Measurements from ENCODE around the gene LCOR. TPM values are rescaled to one million over a fixed set of nuclear protein-coding genes. Genes with fewer than 3 reads are reported as not detected.

LCOR gene
- total RNA-seq, 6 experiments from 2014 or later = 26.5 to 32.6 (median 29.3) TPM

DNA sequence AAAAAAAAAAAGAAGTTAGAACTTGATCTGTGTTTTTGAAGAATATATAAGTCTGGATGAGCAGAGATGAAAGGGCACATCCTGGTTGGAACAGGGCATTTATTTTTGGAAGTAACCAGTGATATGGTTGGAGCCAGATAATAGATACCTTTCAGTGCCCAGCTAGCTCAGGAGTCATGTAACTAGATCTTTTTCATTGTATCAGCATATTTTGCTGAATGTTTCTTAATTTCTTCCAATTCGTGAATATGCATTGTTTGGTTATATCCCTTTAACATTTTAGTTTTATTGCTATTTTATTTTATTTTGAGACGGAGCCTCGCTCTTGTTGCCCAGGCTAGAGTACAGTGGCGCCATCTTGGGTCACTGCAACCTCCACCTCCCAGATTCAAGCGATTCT lies 81.8 kb downstream of the LCOR start:
- no peaks in the 10 kb centered on the region for H3K9me3 Mint-ChIP-seq
- peaks cover 24% of the 10 kb centered on the region for H3K36me3 Mint-ChIP-seq (ENCODE audit: low read depth)
- H3K27ac Mint-ChIP-seq = no peak overlapping the region
- TF ChIP-seq, protein P1, sequence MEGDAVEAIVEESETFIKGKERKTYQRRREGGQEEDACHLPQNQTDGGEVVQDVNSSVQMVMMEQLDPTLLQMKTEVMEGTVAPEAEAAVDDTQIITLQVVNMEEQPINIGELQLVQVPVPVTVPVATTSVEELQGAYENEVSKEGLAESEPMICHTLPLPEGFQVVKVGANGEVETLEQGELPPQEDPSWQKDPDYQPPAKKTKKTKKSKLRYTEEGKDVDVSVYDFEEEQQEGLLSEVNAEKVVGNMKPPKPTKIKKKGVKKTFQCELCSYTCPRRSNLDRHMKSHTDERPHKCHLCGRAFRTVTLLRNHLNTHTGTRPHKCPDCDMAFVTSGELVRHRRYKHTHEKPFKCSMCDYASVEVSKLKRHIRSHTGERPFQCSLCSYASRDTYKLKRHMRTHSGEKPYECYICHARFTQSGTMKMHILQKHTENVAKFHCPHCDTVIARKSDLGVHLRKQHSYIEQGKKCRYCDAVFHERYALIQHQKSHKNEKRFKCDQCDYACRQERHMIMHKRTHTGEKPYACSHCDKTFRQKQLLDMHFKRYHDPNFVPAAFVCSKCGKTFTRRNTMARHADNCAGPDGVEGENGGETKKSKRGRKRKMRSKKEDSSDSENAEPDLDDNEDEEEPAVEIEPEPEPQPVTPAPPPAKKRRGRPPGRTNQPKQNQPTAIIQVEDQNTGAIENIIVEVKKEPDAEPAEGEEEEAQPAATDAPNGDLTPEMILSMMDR (IDR thresholded peaks at IDR 0.05) = no peak
- no peak for DNase-seq
- no peaks in the 10 kb centered on the region for H3K27me3 Mint-ChIP-seq (ENCODE audit: insufficient read depth)
- H3K4me3 Mint-ChIP-seq = no peak overlapping the region
- H3K4me1 Mint-ChIP-seq (ENCODE audit: low read depth) = peaks cover 22% of the 10 kb centered on the region

DNA sequence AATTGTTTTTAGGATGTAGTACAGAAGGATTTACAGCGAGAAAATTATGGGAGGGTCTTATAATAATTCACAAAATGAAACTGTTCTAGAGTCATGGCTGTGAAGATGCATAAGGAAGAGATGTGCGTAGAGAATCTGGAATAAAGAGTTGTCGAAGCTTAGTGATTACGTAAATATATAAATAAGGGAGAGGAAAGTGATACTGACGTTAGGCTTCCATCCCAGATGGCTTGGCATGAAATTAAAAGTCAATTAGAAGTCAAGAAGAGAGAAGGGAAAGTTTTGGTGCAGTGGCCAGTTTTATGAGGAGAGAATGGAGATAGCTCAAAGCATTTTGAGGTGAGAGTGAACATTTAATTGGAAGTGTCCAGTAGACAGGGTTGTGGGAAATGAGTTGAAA lies 85.5 kb downstream of the LCOR start:
- no peaks in the 10 kb centered on the region for H3K27me3 Mint-ChIP-seq (ENCODE audit: insufficient read depth)
- peaks cover 1% of the 10 kb centered on the region for H3K4me1 Mint-ChIP-seq (ENCODE audit: low read depth)
- no peak for DNase-seq
- peaks cover 20% of the 10 kb centered on the region for H3K36me3 Mint-ChIP-seq (ENCODE audit: low read depth)
- TF ChIP-seq, protein P1 (IDR thresholded peaks at IDR 0.05) = no peak
- H3K4me3 Mint-ChIP-seq = no peak overlapping the region
- no peaks in the 10 kb centered on the region for H3K9me3 Mint-ChIP-seq
- H3K27ac Mint-ChIP-seq = no peak overlapping the region

DNA sequence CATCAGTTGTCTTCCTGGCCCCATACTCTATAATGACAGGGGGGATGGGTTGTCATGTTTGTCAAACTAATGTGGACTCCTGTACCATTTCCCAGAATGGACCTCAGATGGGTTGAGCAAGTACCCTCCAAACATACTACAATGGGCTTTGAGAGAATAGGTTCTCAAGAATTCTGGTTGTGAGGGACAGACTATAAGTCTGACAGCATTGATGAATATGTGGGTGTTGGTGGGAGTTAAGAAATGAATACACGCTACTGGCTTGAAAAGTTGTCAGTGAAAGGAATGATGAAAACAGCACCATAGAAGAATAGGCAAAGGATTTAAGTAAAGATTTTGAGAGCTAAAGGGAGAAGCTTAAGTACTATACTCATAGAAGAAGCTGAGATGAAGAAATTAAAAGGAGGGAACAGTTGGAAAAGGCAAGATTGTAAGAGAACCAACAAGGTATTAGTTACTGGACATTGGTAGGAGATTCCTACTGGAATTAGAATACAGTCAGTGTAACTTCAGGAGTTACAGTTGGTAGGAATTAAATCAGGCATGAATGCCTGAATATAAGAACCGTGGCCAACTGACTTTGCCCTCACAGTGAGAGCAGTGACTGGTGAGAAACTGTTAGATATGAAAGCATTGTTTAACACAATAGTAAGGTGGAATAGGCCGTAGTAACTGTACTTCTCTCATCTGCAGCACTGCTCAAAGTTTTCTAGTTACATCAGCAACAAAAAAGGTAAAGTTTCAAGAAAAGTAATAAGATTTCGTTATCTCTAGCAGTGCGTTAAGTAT lies 86.3 kb downstream of the LCOR start:
- TF ChIP-seq, protein P1 (IDR thresholded peaks at IDR 0.05) = no peak
- H3K9me3 Mint-ChIP-seq = no peaks in the 10 kb centered on the region
- H3K4me3 Mint-ChIP-seq = no peak overlapping the region
- H3K27me3 Mint-ChIP-seq (ENCODE audit: insufficient read depth) = no peaks in the 10 kb centered on the region
- H3K4me1 Mint-ChIP-seq (ENCODE audit: low read depth) = peaks cover 3% of the 10 kb centered on the region
- H3K27ac Mint-ChIP-seq = no peak overlapping the region
- no peak for DNase-seq
- H3K36me3 Mint-ChIP-seq (ENCODE audit: low read depth) = peaks cover 16% of the 10 kb centered on the region

DNA sequence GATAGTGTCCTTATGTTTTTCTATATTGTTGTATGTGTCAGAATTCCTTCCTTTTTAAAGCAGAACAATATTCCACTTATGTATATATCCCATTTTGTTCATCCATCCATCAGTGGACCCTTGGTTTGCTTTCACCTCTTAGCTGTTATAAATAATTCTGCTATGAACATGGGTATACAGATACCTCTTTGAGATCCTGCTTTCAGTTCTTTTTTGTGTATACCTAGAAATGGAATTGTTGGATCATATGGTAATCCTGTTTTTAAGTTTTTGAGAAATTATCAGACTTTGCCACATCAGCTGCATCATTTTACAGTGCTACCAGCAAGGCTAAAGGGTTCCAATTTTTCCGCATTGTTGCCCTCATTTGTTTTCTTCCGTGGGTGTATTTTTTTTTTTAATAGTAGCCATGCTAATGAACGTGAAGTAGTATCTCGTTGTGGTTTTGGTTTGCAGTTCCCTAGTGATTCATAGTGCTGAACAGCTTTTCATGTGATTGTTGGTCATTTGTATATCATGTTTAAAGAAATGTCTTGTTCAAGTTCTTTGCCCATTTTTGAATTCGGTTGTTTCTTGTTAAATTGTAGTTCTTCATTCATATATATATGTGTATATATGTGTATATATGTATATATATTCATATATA lies 87.8 kb downstream of the LCOR start:
- H3K4me3 Mint-ChIP-seq = no peak overlapping the region
- H3K9me3 Mint-ChIP-seq = no peaks in the 10 kb centered on the region
- H3K27me3 Mint-ChIP-seq (ENCODE audit: insufficient read depth) = no peaks in the 10 kb centered on the region
- peak; percentile 6 for DNase-seq
- 0 out of 2 replicates have a peak, but pooled peaks cover 11% of the 10 kb centered on the region for H3K36me3 Mint-ChIP-seq (ENCODE audit: low read depth)
- peaks cover 8% of the 10 kb centered on the region for H3K4me1 Mint-ChIP-seq (ENCODE audit: low read depth)
- TF ChIP-seq, protein P1 (IDR thresholded peaks at IDR 0.05) = no peak
- H3K27ac Mint-ChIP-seq = no peak overlapping the region

DNA sequence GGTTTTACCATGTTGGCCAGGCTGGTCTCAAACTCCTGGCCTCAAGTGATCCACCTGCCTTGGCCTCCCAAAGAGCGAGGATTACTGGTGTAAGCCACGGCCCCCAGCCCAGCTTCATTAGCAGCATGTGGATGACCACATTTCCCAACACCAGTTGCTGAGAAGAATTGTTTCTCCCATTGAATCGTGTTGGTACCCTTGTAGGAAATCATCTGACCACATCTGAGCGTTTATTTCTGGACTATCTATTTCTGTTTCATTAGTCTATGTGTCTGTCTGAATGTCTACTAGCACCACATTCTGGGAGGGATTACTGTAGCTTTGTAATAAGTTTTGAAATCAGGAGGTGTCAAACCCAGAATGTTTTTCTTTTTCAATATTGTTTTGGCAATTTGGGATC lies 89.6 kb downstream of the LCOR start:
- Mint-ChIP-seq H3K27ac (no peak overlapping the region), H3K4me1 (ENCODE audit: low read depth) (peaks cover 8% of the 10 kb centered on the region), H3K9me3 (no peaks in the 10 kb centered on the region), H3K27me3 (ENCODE audit: insufficient read depth) (no peaks in the 10 kb centered on the region), H3K4me3 (no peak overlapping the region), H3K36me3 (ENCODE audit: low read depth) (peaks cover 10% of the 10 kb centered on the region; the same call in 1 of the 2 replicates)
- no peak for DNase-seq
- TF ChIP-seq, protein P1 (IDR thresholded peaks at IDR 0.05) = no peak

All from HFFc6 (cell line).